ENCODE results near the gene GNLY.

DNA sequence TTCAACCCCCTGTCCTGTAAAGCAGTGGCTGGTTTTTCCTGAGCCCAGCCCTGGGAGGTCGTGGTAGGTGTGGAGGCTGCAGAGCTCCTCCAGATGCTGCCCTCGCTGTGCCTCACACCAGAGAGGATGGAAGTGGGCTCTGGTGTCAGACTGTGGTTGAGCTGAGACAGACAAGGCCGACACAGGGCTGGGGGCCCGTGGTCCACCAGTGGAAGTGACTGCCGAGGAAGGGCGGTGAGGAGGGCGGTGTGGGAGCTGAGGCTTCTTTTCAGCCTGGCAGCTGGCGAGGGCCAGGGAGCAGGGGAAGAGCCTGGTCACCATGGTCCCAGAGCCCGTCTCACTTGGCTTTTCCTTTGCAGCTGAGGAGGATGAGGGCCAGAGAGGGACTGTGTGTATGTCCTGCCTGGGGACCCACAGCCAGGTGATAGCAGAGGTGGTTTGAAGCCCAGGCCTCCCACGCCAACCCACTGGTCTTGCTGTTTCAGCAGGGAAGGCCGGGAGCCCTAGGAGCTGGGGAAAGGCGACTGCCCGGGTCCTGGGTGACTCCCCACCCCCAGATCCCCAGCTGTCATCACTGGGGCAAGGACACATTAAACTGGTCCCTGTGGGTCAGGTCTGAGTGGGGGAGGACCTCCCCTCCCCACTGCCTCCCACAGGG lies 34.7 kb upstream of the GNLY start:
- no peak for TF ChIP-seq SNAI2 (CRISPR knock-in tag; IDR thresholded peaks at IDR 0.05)
- no peak for TF ChIP-seq ZC3H10 (CRISPR knock-in tag; IDR thresholded peaks at IDR 0.05)
- no peak for TF ChIP-seq GLIS3 (CRISPR knock-in tag; IDR thresholded peaks at IDR 0.05)

All from SK-N-SH treated with all-trans-retinoic acid at 6 μM for 48 hours (cell line).